Mesenchymal stem cell (in vitro differentiated cells and primary cell): ENCODE data around the gene LILRB1.
"Not testable (repeated sequence)": the region's sequence is repeated elsewhere in the genome, so short reads cannot be mapped to it uniquely, and the experiment has no call there.

Experiments used
- DNase-seq: peaks from one replicate; pipeline ENCODE4 v3.0.0-alpha.2; 2013
- H2AFZ ChIP-seq: one replicate; pipeline ENCODE4 v1.6.1; 2013; ENCODE audit warnings: low read depth, mild to moderate bottlenecking, control low read depth, inconsistent platforms, low read length, moderate library complexity
- H2AK5ac ChIP-seq: 2 replicates; pipeline ENCODE4 v1.6.1; 2013; ENCODE audit warnings: low read length, moderate library complexity, mild to moderate bottlenecking, inconsistent platforms; ENCODE audit not compliant: severe bottlenecking
- H2BK120ac ChIP-seq: one replicate; pipeline ENCODE4 v1.6.1; 2013; ENCODE audit warnings: low read depth, mild to moderate bottlenecking, inconsistent platforms, low read length, moderate library complexity
- H2BK12ac ChIP-seq, 2 experiments: one replicate each; pipeline ENCODE4 v1.6.1; 2013; ENCODE audit warnings: inconsistent platforms in 2 of 2, low read length in 2 of 2, mild to moderate bottlenecking in 2 of 2, moderate library complexity in 2 of 2, control low read depth in 1 of 2
- H2BK15ac ChIP-seq: one replicate; pipeline ENCODE4 v1.6.1; 2013; ENCODE audit warnings: mild to moderate bottlenecking, low read depth, inconsistent platforms; ENCODE audit not compliant: poor library complexity, severe bottlenecking
- H2BK5ac ChIP-seq: 2 replicates; pipeline ENCODE4 v1.6.1; 2013; ENCODE audit warnings: low read depth, mild to moderate bottlenecking, low read length, control low read depth, inconsistent platforms; ENCODE audit not compliant: poor library complexity, severe bottlenecking
- H3K14ac ChIP-seq, 2 experiments: one replicate each; pipeline ENCODE4 v1.6.1; 2013; ENCODE audit warnings: inconsistent platforms in 2 of 2, low read length in 2 of 2, control low read depth in 1 of 2, mild to moderate bottlenecking in 1 of 2, moderate library complexity in 1 of 2
- H3K18ac ChIP-seq, 2 experiments: one replicate each; pipeline ENCODE4 v1.6.1; 2013; ENCODE audit warnings: inconsistent platforms in 2 of 2, low read length in 2 of 2, control low read depth in 1 of 2, low read depth in 1 of 2, mild to moderate bottlenecking in 1 of 2
- H3K23ac ChIP-seq, 2 experiments: one replicate each; pipeline ENCODE4 v1.6.1; 2013; ENCODE audit warnings: inconsistent platforms in 2 of 2, low read length in 2 of 2, mild to moderate bottlenecking in 2 of 2, moderate library complexity in 2 of 2, control low read depth in 1 of 2
- H3K27ac ChIP-seq: 2 replicates; pipeline ENCODE4 v1.5.1; 2013; ENCODE audit warnings: mild to moderate bottlenecking, moderate library complexity, low read length, control low read depth, inconsistent platforms; ENCODE audit not compliant: poor library complexity, severe bottlenecking
- H3K27me3 ChIP-seq, 2 experiments: 2 replicates each; pipeline versions ENCODE4 v1.6.1 to v1.7.0; 2013; ENCODE audit warnings: low read length in 2 of 2, mild to moderate bottlenecking in 2 of 2, moderate library complexity in 2 of 2, control low read depth in 1 of 2, inconsistent platforms in 1 of 2; ENCODE audit not compliant: control insufficient read depth in 1 of 2, insufficient read depth in 1 of 2
- H3K36me3 ChIP-seq, 2 experiments: 2 replicates each; pipeline versions ENCODE4 v1.6.1 to v1.7.0; 2013; ENCODE audit warnings: low read length in 2 of 2, control low read depth in 1 of 2, inconsistent platforms in 1 of 2, low read depth in 1 of 2, mild to moderate bottlenecking in 1 of 2; ENCODE audit not compliant: insufficient read depth in 2 of 2, control insufficient read depth in 1 of 2
- H3K4ac ChIP-seq, 2 experiments: one replicate each; pipeline ENCODE4 v1.6.1; 2013; ENCODE audit warnings: inconsistent platforms in 2 of 2, low read length in 2 of 2, mild to moderate bottlenecking in 2 of 2, moderate library complexity in 2 of 2, control low read depth in 1 of 2, low read depth in 1 of 2
- H3K4me1 ChIP-seq: 2 replicates; pipeline ENCODE4 v1.6.1; 2013; ENCODE audit warnings: low read depth, low read length, control low read depth; ENCODE audit not compliant: control insufficient read depth, insufficient read depth
- H3K4me2 ChIP-seq: 2 replicates; pipeline ENCODE4 v1.6.1; 2013; ENCODE audit warnings: low read length, mild to moderate bottlenecking, inconsistent platforms; ENCODE audit not compliant: poor library complexity, severe bottlenecking
- H3K4me3 ChIP-seq, 2 experiments: 2 replicates each; pipeline versions ENCODE4 v1.5.1 to v1.7.0; 2013; ENCODE audit warnings: low read length in 2 of 2, mild to moderate bottlenecking in 2 of 2, control low read depth in 1 of 2, low read depth in 1 of 2; ENCODE audit not compliant: insufficient read depth in 1 of 2
- H3K79me1 ChIP-seq: replicated peaks from 2 replicates; pipeline ENCODE4 v1.6.1; 2013; ENCODE audit warnings: mild to moderate bottlenecking, control low read depth, low read length, inconsistent platforms; ENCODE audit not compliant: poor library complexity, severe bottlenecking
- H3K9ac ChIP-seq: 2 replicates; pipeline ENCODE4 v1.7.0; 2013; ENCODE audit warnings: mild to moderate bottlenecking, low read length, moderate library complexity
- H3K9me3 ChIP-seq: 2 replicates; pipeline ENCODE4 v1.7.0; 2013; ENCODE audit warnings: mild to moderate bottlenecking, low read length; ENCODE audit not compliant: control insufficient read depth
- H4K8ac ChIP-seq: one replicate; pipeline ENCODE4 v1.6.1; 2013; ENCODE audit warnings: inconsistent platforms, mild to moderate bottlenecking, low read length, moderate library complexity
- H4K91ac ChIP-seq: one replicate; pipeline ENCODE4 v1.6.1; 2013; ENCODE audit warnings: mild to moderate bottlenecking, low read length, inconsistent platforms
- WGBS: methylation state at CpG from one replicate; pipeline ENCODE4 v1.1.7; 2013; ENCODE audit warnings: mixed read lengths; 5-methylcytosine and 5-hydroxymethylcytosine counted together

LILRB1 gene

DNA sequence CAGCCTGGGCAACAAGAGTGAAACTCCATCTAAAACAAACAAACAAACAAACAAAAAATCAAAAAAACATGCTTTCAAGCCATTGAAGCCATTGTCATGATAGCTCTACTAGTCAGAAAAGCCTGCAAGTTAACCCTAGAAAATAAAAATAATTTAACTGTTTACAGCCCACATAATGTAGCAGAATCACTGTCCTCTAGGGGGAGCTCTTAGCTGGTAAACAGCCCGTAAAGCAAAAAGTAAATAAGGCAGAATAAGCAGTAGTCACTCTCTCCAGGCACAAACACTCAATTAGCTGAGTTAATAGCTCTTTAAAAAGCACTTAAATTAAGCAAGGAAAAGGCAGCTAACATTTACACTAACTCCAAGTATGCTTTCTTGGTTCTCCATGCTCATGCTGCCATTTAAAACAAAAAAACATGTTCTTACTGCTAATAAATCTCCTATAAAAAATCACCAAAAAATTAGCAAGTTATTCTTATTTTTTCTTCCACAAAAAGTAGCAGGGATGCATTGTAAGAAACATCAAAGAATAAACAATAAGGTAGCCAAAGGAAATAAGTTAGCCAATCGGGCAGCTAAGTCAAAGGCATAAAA is 43.8 kb downstream of the LILRB1 start:
- Histone ChIP-seq H4K91ac (no peak overlapping the region), H3K9ac (no peak overlapping the region), H2AK5ac (no peak overlapping the region), H3K27me3 (no peaks in the 10 kb centered on the region), H3K4ac (no peak overlapping the region), H3K4me2 (no peak overlapping the region), H3K4me3 (no peak overlapping the region), H3K36me3 (no peaks in the 10 kb centered on the region), H3K23ac (no peak overlapping the region), H3K9me3 (no peaks in the 10 kb centered on the region), H2BK12ac (no peak overlapping the region), H2BK120ac (no peak overlapping the region), H3K79me1 (no peaks in the 10 kb centered on the region), H3K14ac (no peak overlapping the region), H2BK5ac (no peak overlapping the region), H3K4me1 (no peaks in the 10 kb centered on the region), H2BK15ac (no peak overlapping the region), H3K27ac (no peak overlapping the region), H4K8ac (no peak overlapping the region), H2AFZ (no peak overlapping the region), H3K18ac (no peak overlapping the region)
- DNase-seq: no peak
- 61% methylated on average over 2 of the region's 2 CpGs for WGBS

DNA sequence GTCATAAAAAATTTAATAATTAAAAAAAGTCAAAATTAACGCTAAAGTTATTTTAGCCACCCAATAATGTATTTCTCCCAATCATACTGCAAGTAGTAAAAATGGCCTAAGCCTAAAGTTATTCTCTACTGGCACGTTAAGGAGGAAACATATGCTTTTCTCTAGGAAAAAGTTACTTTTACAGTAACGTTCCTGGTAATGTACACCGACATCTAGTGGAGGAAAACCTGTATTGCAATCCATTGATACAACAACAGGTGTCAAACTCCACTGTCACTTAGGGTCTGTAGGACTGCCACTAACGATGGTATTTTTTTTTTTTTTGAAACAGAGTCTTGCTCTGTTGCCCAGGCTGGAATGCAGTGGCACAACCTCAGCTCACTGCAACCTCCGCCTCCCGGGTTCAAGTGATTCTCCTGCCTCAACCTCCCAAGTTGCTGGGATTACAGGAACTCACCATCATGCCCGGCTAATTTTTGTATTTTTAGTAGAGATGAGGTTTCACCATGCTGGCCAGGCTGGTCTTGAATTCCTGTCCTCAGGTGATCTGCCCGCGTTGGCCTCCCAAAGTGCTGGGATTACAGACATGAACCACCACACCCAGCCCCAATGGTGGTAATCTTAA is 46.0 kb downstream of the LILRB1 start:
- H3K4ac ChIP-seq, H3K23ac ChIP-seq, H3K9me3 ChIP-seq, H3K27ac ChIP-seq, H3K18ac ChIP-seq, H4K91ac ChIP-seq, H3K4me2 ChIP-seq, H4K8ac ChIP-seq, H2AK5ac ChIP-seq, H2BK5ac ChIP-seq, H3K4me3 ChIP-seq, H3K9ac ChIP-seq, H3K27me3 ChIP-seq, H2BK120ac ChIP-seq, H3K4me1 ChIP-seq, H3K36me3 ChIP-seq, H2BK15ac ChIP-seq, H3K79me1 ChIP-seq, H3K14ac ChIP-seq, H2AFZ ChIP-seq, H2BK12ac ChIP-seq: not testable (repeated sequence)
- DNase-seq: peak; percentile 19
- 49% methylated on average over 7 of the region's 10 CpGs for WGBS

DNA sequence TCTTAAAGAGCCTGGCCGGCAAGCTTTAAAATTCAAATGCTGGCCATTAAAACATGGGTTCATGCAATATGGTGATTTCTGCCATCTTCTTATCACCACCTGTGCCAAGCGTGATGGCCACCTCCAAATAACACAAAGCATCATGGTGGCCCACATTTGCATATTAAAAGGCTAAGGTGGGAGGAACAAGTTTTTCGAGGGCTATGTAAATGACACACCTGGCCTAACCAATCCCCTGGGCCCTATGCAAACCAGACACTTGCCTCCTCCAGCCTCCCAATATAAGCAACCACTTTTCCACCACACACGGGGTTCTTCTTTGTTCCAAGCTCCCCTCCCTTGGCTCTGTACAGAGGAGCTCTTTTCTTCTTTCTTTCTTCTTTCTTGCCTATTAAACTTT is 46.9 kb downstream of the LILRB1 start:
- no peaks in the 10 kb centered on the region for H3K9me3 ChIP-seq
- H3K4ac ChIP-seq: no peak overlapping the region
- no peak overlapping the region for H3K27ac ChIP-seq
- H2AFZ ChIP-seq: no peak overlapping the region
- H3K23ac ChIP-seq: no peak overlapping the region
- no peak overlapping the region for H3K4me3 ChIP-seq
- H3K27me3 ChIP-seq: no peaks in the 10 kb centered on the region
- no peak overlapping the region for H3K9ac ChIP-seq
- no peak overlapping the region for H2BK120ac ChIP-seq
- H2BK12ac ChIP-seq: no peak overlapping the region
- no peak overlapping the region for H4K91ac ChIP-seq
- H3K4me1 ChIP-seq: no peaks in the 10 kb centered on the region
- no peak overlapping the region for H4K8ac ChIP-seq
- no peak overlapping the region for H3K14ac ChIP-seq
- H2AK5ac ChIP-seq: no peak overlapping the region
- H3K79me1 ChIP-seq: no peaks in the 10 kb centered on the region
- H2BK15ac ChIP-seq: no peak overlapping the region
- no peak overlapping the region for H2BK5ac ChIP-seq
- H3K36me3 ChIP-seq: no peaks in the 10 kb centered on the region
- no peak overlapping the region for H3K4me2 ChIP-seq
- DNase-seq: no peak
- 61% methylated on average over 4 of the region's 4 CpGs for WGBS
- H3K18ac ChIP-seq: no peak overlapping the region

DNA sequence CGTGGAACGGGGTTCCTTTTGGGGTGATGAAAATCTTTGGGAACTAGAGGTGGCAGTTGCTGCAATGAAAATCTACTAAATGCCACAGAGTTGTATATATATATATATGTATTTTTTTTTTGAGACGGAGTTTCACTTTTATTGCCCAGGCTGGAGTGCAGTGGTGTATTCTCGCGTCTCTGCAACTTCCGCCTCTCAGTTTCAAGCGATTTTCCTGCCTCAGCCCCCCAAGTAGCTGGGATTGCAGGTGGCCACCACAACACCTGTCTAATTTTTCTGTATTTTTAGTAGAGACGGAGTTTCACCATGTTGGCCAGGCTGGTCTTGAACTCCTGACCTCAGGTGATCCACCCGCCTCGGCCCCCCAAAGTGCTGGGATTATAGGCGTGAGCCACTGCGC is 51.3 kb downstream of the LILRB1 start:
- not testable (repeated sequence) for H3K9me3 ChIP-seq, H3K4ac ChIP-seq, H4K91ac ChIP-seq, H2BK15ac ChIP-seq, H2BK5ac ChIP-seq, H3K27ac ChIP-seq, H2AK5ac ChIP-seq, H4K8ac ChIP-seq, H3K18ac ChIP-seq, H3K27me3 ChIP-seq, H2AFZ ChIP-seq, H3K36me3 ChIP-seq, H3K4me1 ChIP-seq, H3K79me1 ChIP-seq, H3K9ac ChIP-seq, H3K23ac ChIP-seq, H3K14ac ChIP-seq, DNase-seq, H3K4me2 ChIP-seq, H2BK12ac ChIP-seq, H3K4me3 ChIP-seq, H2BK120ac ChIP-seq
- 80% methylated on average over 10 of the region's 12 CpGs for WGBS
